Measurements from ENCODE around the gene NCK2.
"Not testable (repeated sequence)": the region's sequence is repeated elsewhere in the genome, so short reads cannot be mapped to it uniquely, and the experiment has no call there.

NCK2 gene

GRCh38 chr2:105879106-105879802, 134.5 kb downstream of the NCK2 start:
- DNase-seq, result no peak

GRCh38 chr2:105879803-105880300, 135.1 kb downstream of the NCK2 start:
- no peak for DNase-seq

- no peak for DNase-seq
These were observed 135.9 kb downstream of the NCK2 start for GRCh38 chr2:105880637-105881036.

- no peak for DNase-seq
These were observed 136.8 kb downstream of the NCK2 start for GRCh38 chr2:105881286-105882136.

GRCh38 chr2:105882341-105882740, 137.6 kb downstream of the NCK2 start:
- DNase-seq, result no peak

GRCh38 chr2:105882920-105883435, 138.3 kb downstream of the NCK2 start:
- no peak for DNase-seq

GRCh38 chr2:105883911-105884694, 139.4 kb downstream of the NCK2 start:
- no peak for DNase-seq

GRCh38 chr2:105885456-105885855, 140.7 kb downstream of the NCK2 start:
- DNase-seq, result no peak

- no peak for DNase-seq
These were observed 141.3 kb downstream of the NCK2 start for GRCh38 chr2:105886029-105886454.

GRCh38 chr2:105886687-105887086, 142.0 kb downstream of the NCK2 start:
- no peak for DNase-seq

GRCh38 chr2:105887256-105887655, 142.5 kb downstream of the NCK2 start:
- no peak for DNase-seq

GRCh38 chr2:105888625-105889024, 143.9 kb downstream of the NCK2 start:
- no peak for DNase-seq

- DNase-seq, result no peak
These were observed 144.3 kb downstream of the NCK2 start for GRCh38 chr2:105889046-105889445.

- no peak for DNase-seq
These were observed 145.4 kb downstream of the NCK2 start for GRCh38 chr2:105890111-105890510.

- no peak for DNase-seq
These were observed 146.1 kb downstream of the NCK2 start for GRCh38 chr2:105890856-105891255.

GRCh38 chr2:105893011-105893995, 148.6 kb downstream of the NCK2 start:
- DNase-seq, result no peak

GRCh38 chr2:105894327-105894944, 149.7 kb downstream of the NCK2 start:
- no peak for DNase-seq

GRCh38 chr2:105895990-105896764, 151.5 kb downstream of the NCK2 start:
- DNase-seq, result peak; percentile 41

GRCh38 chr2:105896765-105897163, 152.1 kb downstream of the NCK2 start:
- no peak for DNase-seq

- DNase-seq, result not testable (repeated sequence)
These were observed 153.0 kb downstream of the NCK2 start for GRCh38 chr2:105897694-105898093.
